K562 (cell line): ENCODE measurements around the gene MRPL52. TPM values are rescaled to one million over a fixed set of nuclear protein-coding genes. Genes with fewer than 3 reads are reported as not detected.

Experiments used
- CBFB ChIP-seq: sonication (generic); formaldehyde crosslinking; IDR thresholded peaks from 2 replicates; pipeline ENCODE4 v1.4.0; 2020; ENCODE audit warnings: mild to moderate bottlenecking, missing genetic modification reagents
- CEBPG ChIP-seq, 3 experiments: fragments of 200-800 bp in 1 of 3; sonication (Bioruptor generic) in 1 of 3; sonication (generic) in 1 of 3; formaldehyde crosslinking in 1 of 3; IDR thresholded peaks in 2 of 3; conservative IDR thresholded peaks in 1 of 3; 2 replicates each; pipeline versions ENCODE4 v1.6.1 to v1.8.0; 2016 to 2022; ENCODE audit warnings: missing compliant biosample characterization in 2 of 3, missing genetic modification characterization in 2 of 3, mild to moderate bottlenecking in 1 of 3, missing genetic modification reagents in 1 of 3
- EHMT2 ChIP-seq: fragments of 450-650 bp; IDR thresholded peaks from 2 replicates; pipeline ENCODE4 v1.6.1; 2018; ENCODE audit warnings: antibody characterized with exemption
- HDAC3 ChIP-seq: fragments of 450-650 bp; IDR thresholded peaks from 2 replicates; pipeline ENCODE4 v1.6.1; 2018; ENCODE audit warnings: borderline replicate concordance, mild to moderate bottlenecking, moderate library complexity; ENCODE audit not compliant: partially characterized antibody
- KLF10 ChIP-seq: fragments of 250-450 bp; sonication (Bioruptor Pico); IDR thresholded peaks from 2 replicates; pipeline ENCODE4 v1.6.1; 2021; ENCODE audit warnings: matching md5 sums
- MAFG ChIP-seq: fragments of 450-650 bp; conservative IDR thresholded peaks from 2 replicates; pipeline ENCODE4 v1.6.1; 2016; ENCODE audit warnings: missing genetic modification characterization, missing compliant biosample characterization
- NELFE ChIP-seq: IDR thresholded peaks from 2 replicates; pipeline ENCODE4 v1.6.1; 2011; ENCODE audit warnings: mild to moderate bottlenecking; ENCODE audit not compliant: insufficient read depth, insufficient read length
- TEAD4 ChIP-seq, 2 experiments: sonication (generic) in 1 of 2; formaldehyde crosslinking in 1 of 2; IDR thresholded peaks; 2 replicates each; pipeline versions ENCODE4 v1.6.1 to v1.8.0; 2012 to 2022; ENCODE audit warnings: borderline replicate concordance in 1 of 2, inconsistent platforms in 1 of 2, low read length in 1 of 2, mild to moderate bottlenecking in 1 of 2, missing genetic modification reagents in 1 of 2
- XRCC4 ChIP-seq: IDR thresholded peaks from one replicate; pipeline ENCODE4 v1.6.1; 2011; ENCODE audit not compliant: insufficient read depth, insufficient read length; ENCODE audit errors: extremely low read depth
- YY1 ChIP-seq, 3 experiments: IDR thresholded peaks; 2 replicates each; pipeline ENCODE4 v1.6.1; 2011; ENCODE audit warnings: low read length in 2 of 3, mild to moderate bottlenecking in 2 of 3, moderate library complexity in 2 of 3, borderline replicate concordance in 1 of 3, control low read depth in 1 of 3, low read depth in 1 of 3; ENCODE audit not compliant: insufficient read depth in 3 of 3, insufficient replicate concordance in 2 of 3, control insufficient read depth in 1 of 3, insufficient read length in 1 of 3; ENCODE audit errors: extremely low read depth in 1 of 3
- ZNF589 ChIP-seq: fragments of 200-800 bp; sonication (Bioruptor generic); IDR thresholded peaks from 2 replicates; pipeline ENCODE4 v1.6.1; 2016; ENCODE audit warnings: low read depth, missing genetic modification characterization, missing compliant biosample characterization
- ZNF696 ChIP-seq: fragments of 250-450 bp; sonication (Bioruptor Pico); conservative IDR thresholded peaks from 2 replicates; pipeline ENCODE4 v1.4.0; 2020; ENCODE audit warnings: mild to moderate bottlenecking, moderate library complexity
- ZNF717 ChIP-seq: fragments of 250-450 bp; sonication (Bioruptor Pico); IDR thresholded peaks from 2 replicates; pipeline ENCODE4 v1.5.0; 2021
- polyA plus RNA-seq, 8 experiments: library from polyadenylated mRNA; depleted of rRNA in 4 of 8; stranded (reverse) in 5 of 8; unstranded in 3 of 8; fragments of >200 nt; fragmentation: Nextera tagmentation in 2 of 8; fragmentation: Illumina TruSeq in 1 of 8; extraction: Ambion mirVana in 2 of 8; extraction: Trizol in 1 of 8; gene quantifications; 2 replicates each; pipeline versions ENCODE4 v1.2.1 to v1.2.3, GENCODE V29; 2011 to 2014; ENCODE audit warnings: inconsistent platforms in 1 of 8, missing spikeins in 1 of 8
- total RNA-seq, 7 experiments: library from RNA; depleted of rRNA in 6 of 7; stranded (reverse); fragments of >200 nt in 6 of 7; fragmentation: Illumina TruSeq in 2 of 7; extraction: Trizol in 2 of 7; gene quantifications; 2 replicates each; pipeline versions ENCODE4 v1.2.1 to v1.2.3, GENCODE V29; 2011 to 2021; ENCODE audit warnings: low replicate concordance in 1 of 7
- TF ChIP-seq, protein P1 (sequence below), 2 experiments: fragments of 450-650 bp in 1 of 2; sonication (generic) in 1 of 2; formaldehyde crosslinking in 1 of 2; IDR thresholded peaks; 2 replicates each; pipeline versions ENCODE4 v1.7.1 to v1.9.0; 2016 to 2022; ENCODE audit warnings: inconsistent platforms in 1 of 2, mild to moderate bottlenecking in 1 of 2, missing genetic modification reagents in 1 of 2
- TF ChIP-seq, protein P2 (sequence below): sonication (generic); formaldehyde crosslinking; IDR thresholded peaks from 2 replicates; pipeline ENCODE4 v1.9.0; 2022; ENCODE audit warnings: mild to moderate bottlenecking, missing genetic modification reagents
- TF ChIP-seq, protein P3 (sequence below): IDR thresholded peaks from 2 replicates; pipeline ENCODE4 v1.6.1; 2011; ENCODE audit not compliant: insufficient read length; ENCODE audit errors: extremely low read depth

Gene MRPL52
- total and polyA plus RNA-seq, 9 of the 15 experiments (the other 6 are each of a cell fraction or from before 2014, with no cell fraction given): 56.5 to 213 (median 168) TPM

DNA sequence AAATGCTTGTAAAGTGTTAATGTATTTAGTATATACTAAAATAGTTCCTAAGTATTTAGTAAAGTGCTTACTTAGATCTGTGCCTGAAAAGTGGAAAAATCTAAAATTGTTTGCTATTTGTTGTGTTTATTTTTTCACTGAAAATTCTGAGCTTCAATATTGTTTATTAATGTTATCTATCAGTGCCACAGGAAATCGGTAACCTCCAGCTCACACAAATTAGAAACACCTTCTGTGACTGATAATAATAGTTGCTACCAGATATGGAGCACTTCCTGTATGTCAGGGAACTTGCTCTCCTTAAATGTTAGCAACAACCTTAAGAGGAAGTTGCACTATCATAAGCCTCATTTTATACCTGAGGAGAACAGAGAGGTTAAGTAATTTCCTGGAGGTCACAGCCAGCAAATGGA is 41.1 kb downstream of the MRPL52 start (continued):
- TF ChIP-seq, protein P1, sequence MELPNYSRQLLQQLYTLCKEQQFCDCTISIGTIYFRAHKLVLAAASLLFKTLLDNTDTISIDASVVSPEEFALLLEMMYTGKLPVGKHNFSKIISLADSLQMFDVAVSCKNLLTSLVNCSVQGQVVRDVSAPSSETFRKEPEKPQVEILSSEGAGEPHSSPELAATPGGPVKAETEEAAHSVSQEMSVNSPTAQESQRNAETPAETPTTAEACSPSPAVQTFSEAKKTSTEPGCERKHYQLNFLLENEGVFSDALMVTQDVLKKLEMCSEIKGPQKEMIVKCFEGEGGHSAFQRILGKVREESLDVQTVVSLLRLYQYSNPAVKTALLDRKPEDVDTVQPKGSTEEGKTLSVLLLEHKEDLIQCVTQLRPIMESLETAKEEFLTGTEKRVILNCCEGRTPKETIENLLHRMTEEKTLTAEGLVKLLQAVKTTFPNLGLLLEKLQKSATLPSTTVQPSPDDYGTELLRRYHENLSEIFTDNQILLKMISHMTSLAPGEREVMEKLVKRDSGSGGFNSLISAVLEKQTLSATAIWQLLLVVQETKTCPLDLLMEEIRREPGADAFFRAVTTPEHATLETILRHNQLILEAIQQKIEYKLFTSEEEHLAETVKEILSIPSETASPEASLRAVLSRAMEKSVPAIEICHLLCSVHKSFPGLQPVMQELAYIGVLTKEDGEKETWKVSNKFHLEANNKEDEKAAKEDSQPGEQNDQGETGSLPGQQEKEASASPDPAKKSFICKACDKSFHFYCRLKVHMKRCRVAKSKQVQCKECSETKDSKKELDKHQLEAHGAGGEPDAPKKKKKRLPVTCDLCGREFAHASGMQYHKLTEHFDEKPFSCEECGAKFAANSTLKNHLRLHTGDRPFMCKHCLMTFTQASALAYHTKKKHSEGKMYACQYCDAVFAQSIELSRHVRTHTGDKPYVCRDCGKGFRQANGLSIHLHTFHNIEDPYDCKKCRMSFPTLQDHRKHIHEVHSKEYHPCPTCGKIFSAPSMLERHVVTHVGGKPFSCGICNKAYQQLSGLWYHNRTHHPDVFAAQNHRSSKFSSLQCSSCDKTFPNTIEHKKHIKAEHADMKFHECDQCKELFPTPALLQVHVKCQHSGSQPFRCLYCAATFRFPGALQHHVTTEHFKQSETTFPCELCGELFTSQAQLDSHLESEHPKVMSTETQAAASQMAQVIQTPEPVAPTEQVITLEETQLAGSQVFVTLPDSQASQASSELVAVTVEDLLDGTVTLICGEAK (IDR thresholded peaks at IDR 0.05): peak; percentile 67; the same call in 1 of the 2 replicates
- TF ChIP-seq, protein P1 (CRISPR knock-in tag; IDR thresholded peaks at IDR 0.05): no peak
- TF ChIP-seq ZNF717: no peak
- TF ChIP-seq KLF10: no peak
- TF ChIP-seq, protein P2, sequence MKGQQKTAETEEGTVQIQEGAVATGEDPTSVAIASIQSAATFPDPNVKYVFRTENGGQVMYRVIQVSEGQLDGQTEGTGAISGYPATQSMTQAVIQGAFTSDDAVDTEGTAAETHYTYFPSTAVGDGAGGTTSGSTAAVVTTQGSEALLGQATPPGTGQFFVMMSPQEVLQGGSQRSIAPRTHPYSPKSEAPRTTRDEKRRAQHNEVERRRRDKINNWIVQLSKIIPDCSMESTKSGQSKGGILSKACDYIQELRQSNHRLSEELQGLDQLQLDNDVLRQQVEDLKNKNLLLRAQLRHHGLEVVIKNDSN (CRISPR knock-in tag): no peak
- TF ChIP-seq YY1 (IDR thresholded peaks at IDR 0.05; ENCODE audit: borderline replicate concordance in 1 of 3, control insufficient read depth in 1 of 3, extremely low read depth in 1 of 3, insufficient read depth in 3 of 3, insufficient read length in 1 of 3, insufficient replicate concordance in 2 of 3, low read depth in 1 of 3, low read length in 2 of 3): no peak
- TF ChIP-seq, protein P3, sequence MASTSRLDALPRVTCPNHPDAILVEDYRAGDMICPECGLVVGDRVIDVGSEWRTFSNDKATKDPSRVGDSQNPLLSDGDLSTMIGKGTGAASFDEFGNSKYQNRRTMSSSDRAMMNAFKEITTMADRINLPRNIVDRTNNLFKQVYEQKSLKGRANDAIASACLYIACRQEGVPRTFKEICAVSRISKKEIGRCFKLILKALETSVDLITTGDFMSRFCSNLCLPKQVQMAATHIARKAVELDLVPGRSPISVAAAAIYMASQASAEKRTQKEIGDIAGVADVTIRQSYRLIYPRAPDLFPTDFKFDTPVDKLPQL: no peak
- peak; percentile 68 for TF ChIP-seq TEAD4 (IDR thresholded peaks at IDR 0.05; ENCODE audit: low read length)
- no peak for TF ChIP-seq TEAD4 (CRISPR knock-in tag; IDR thresholded peaks at IDR 0.05; ENCODE audit: borderline replicate concordance)
- TF ChIP-seq MAFG (tag): no peak
- TF ChIP-seq CBFB (CRISPR knock-in tag): no peak
- TF ChIP-seq ZNF696 (CRISPR knock-in tag): no peak
- no peak for TF ChIP-seq XRCC4
- TF ChIP-seq ZNF589 (CRISPR knock-in tag): no peak
- no peak for TF ChIP-seq EHMT2
- TF ChIP-seq NELFE: no peak
- TF ChIP-seq HDAC3: peak; percentile 41
- peak; percentile 20; the same call in 1 of the 2 replicates for TF ChIP-seq CEBPG (CRISPR knock-in tag; IDR thresholded peaks at IDR 0.05)
- peak; percentile 25 to 33; a peak in 2 of 4 replicates for TF ChIP-seq CEBPG (tag; conservative IDR thresholded peaks at IDR 0.05 in 1 of 2, IDR thresholded peaks at IDR 0.05 in 1 of 2)
